GM19397 (cell line): Measurements from ENCODE around the gene IL23R.
"Not testable (repeated sequence)": the region's sequence is repeated elsewhere in the genome, so short reads cannot be mapped to it uniquely, and the experiment has no call there.

Source experiments
- ATAC-seq: cut with Tn5 transposase; IDR thresholded peaks from one replicate; pipeline ENCODE4 v1.9.1; 2021; ENCODE audit warnings: mild to moderate bottlenecking, moderate library complexity; ENCODE audit not compliant: unreplicated experiment

The IL23R gene

DNA sequence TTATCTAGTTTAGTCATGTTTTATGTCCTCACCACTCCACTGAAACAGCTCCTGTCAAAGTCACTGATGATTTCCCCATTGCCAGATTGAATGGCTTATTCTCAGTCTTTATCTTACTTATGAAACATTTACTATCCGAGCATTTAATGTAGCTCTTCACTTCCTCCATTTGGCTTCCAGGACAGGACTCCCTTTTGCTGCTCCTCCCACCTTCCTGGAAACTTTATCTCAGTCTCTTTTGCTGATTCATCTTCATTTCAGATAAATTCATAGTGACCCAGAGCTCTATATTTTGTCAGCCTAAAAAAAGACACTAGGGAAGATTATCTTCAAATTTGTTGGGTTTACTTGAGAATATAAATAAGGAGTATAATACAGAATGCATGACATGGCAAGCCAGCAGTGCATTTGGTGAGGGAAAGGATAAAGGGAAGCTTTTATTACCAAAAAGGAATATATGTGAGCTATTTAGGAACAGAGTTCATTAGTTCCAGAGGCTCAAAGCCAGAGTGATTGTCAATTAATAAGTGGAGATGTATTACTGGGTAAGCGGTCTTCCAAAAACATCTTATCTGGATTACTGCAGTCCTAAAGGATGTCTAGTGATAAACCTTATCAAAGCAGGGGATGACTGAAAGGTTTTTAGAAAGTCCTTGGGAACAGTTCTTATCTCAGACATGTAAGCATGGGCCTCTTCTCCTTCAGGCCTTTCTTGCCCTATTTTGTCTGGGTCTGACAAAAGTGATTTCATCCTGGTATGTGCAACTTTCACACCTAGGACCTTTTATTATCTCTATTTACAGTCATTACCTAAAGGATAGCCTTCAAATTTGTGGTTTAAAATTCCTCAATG, 25.6 kb downstream of the IL23R start:
- no peak for ATAC-seq

DNA sequence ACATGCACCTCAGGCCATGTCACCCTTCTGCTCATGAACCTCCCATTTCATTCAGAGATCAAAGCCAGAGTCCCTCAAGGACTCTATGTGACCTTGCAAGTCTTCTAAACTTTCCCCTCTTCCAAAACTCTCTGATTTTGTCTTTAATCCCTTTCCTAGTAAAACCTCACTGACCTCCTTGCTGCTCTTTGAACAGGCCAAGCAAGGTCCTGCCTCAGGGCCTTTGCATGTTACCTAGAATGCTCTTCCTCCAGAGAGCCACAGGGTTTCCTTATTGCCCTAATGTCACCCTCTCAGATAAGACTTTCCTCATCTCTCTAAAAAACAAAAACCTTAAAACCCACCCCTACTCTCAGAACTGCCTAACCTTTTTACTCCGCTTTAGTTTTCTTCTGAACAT, 26.6 kb downstream of the IL23R start:
- no peak for ATAC-seq

- ATAC-seq, result no peak
Measured at GRCh38 chr1:67193704-67194103, 27.4 kb downstream of the IL23R start.

DNA sequence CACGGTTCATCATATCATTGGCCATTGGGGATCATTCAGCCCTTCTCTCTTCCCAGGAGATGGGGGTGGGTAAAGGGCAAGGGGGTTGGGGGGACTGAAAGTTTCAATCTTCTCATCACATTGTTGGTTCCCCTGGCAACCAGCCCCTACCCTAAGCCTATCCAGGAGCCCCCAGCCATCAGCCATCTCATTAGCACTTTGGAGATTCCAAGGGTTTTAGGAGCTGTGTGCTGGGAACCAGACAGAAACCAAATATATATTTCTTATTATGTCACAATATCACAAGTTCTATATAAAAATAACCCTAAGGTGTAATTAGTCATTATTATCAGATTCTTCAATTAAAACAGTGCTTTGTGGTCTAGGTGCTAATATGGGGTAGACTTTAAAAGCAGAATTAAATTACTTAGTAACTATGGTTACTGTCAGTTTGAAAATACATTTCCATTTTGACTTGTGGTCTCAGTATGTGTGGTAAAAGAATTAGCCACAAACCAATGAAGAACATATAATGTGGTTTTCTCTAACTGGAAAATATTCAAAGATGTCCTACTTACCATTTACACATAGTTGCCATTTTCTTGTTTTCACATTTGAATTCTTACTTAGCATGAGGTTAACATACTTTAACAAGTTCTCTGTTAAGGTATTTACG, 28.1 kb downstream of the IL23R start:
- peak; percentile 59 for ATAC-seq

- ATAC-seq, result no peak
Measured at GRCh38 chr1:67200755-67201154, 34.5 kb downstream of the IL23R start.

GRCh38 chr1:67201891-67202290, 35.6 kb downstream of the IL23R start:
- ATAC-seq, result no peak

- ATAC-seq, result no peak
Measured at GRCh38 chr1:67204298-67204980, 38.2 kb downstream of the IL23R start.

DNA sequence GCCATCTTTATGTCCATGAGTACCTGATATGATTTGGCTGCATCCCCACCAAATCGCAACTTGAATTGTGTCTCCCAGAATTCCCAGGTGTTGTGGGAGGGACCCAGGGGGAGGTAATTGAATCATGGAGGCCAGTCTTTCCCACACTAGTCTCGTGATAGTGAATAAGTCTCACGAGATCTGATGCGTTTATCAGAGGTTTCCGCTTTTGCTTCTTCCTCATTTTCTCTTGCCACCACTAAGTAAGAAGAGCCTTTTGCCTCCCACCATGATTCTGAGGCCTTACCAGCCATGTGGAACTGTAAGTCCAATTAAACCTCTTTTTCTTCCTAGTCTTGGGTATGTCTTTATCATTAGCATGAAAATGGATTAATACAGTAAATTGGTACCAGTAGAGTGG, 41.1 kb downstream of the IL23R start:
- not testable (repeated sequence) for ATAC-seq

- no peak for ATAC-seq
Measured at GRCh38 chr1:67208217-67208616, 42.0 kb downstream of the IL23R start.

DNA sequence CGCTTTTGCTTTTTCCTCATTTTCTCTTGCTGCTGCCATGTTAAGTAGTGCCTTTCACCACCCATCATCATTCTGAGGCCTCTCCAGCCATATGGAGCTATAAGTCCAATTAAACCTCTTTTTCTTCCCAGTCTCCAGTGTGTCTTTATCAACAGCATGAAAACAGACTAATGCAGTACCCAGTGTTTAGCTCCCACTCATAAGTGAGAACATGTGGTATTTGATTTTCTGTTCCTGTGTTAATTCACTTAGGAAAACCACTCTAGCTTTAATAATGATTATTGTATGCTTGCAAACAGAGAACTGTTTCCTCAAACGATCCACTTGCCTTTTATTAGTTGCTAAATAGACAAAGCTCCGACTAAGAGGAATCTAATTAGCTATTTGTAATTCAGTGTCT, 43.3 kb downstream of the IL23R start:
- ATAC-seq, result no peak

DNA sequence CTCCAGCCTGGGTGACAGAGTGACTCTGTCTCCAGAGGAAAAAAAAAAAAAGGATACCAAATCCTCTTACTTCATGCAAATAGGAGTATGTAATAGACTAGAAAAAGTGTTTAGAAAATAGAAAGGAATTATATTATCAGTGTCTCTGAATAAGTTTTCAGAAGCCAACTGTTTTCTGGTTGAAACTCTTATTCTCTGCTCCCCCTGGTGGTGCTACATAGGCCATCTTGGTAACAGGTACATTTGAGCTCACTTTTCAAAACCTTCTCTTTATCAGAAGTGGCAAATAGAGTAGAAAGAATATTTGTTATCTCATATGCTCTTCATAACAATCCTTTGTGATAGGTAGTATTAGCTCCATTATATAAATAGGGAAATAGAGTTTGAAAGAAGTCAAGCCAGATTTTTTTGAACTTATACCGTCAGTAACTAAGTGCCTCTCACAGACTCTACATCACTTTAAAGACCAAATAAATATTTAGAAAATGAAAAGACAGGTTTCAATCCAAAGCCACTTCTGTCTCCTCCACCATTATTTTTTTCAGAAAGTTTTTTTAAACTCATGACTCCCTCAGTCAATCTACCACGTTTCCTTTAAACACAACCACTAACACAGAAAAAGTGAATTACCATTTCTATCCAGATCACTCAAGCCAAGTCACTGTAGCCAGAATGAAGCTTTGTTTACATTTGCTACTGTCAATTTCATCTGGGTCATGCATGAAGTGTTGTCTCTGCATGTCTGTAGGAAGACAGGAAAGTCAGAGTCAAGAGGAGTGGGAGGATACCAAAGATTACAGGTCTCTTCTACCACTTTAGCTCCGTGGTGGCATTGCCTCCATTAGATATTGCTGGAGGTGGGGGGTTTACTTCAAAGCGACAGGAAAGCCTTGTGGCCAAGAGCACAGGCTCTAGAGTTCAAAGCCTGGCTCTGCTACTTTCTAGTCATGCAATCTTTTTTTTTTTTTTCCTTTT, 45.6 kb downstream of the IL23R start:
- no peak for ATAC-seq

- no peak for ATAC-seq
Measured at GRCh38 chr1:67213164-67213563, 46.9 kb downstream of the IL23R start.

DNA sequence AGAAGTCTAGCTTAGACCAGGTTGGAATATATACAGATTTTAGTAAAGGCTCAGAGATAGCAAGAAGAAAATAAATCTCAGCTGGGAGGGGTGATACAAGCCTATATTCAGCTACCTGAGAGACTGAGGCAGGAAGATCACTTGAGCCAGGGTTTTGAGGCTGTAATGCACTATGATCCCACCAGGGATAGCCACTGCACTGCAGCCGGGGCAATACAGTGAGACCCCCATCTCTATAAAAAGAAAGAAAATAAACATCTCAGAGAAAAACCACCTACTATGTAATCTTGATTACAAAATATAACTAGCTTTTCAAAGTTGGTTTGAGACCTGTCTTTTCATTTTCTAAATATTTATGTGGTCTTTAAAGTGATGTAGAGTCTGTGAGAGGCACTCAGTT, 47.7 kb downstream of the IL23R start:
- no peak for ATAC-seq

DNA sequence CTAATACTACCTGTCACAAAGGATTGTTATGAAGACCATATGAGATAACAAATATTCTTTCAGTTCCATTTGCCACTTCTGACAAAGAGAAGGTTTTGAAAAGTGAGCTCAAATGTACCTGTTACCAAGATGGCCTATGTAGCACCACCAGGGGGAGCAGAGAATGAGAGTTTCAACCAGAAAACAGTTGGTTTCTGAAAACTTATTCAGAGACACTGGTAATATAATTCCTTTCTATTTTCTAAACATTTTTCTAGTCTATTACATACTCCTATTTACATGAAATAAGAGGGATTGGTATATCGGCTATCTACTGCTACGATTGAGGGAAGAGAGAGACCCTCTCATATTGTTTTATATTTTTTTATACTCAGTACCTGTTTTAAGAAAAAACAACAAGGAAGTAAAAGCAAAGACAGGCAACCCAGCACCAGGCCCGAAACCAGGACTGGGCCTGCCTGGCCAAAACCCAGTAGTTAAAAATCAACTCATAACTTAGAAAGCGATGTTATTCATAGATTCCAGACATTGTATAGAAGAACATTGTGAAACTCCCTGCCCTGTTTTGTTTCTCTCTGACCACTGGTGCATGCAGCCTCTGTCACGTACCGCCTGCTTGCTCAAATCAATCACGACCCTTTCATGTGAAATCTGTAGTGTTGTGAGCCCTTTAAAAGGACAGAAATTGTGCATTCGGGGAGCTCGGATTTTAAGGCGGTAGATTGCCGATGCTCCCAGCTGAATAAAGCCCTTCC, 48.3 kb downstream of the IL23R start:
- ATAC-seq, result peak; percentile 82

DNA sequence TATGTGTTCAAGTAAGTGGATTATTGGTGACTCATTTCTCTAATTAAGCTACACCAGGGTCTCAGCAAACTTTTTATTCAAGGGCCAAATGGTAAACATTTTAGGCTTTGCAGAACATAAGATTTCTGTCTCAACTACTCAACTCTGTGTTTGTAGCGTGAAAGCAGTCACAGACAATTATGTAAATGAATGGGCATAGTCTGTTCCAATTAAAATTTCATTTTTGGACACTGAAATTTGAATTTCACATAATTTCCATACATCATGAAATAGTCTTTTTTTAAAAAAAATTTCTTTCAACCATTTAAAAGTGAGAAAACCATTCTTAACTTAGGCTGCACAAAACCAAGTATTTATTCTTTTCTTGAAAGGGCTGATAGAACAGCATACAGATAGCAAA, 50.1 kb downstream of the IL23R start:
- no peak for ATAC-seq

DNA sequence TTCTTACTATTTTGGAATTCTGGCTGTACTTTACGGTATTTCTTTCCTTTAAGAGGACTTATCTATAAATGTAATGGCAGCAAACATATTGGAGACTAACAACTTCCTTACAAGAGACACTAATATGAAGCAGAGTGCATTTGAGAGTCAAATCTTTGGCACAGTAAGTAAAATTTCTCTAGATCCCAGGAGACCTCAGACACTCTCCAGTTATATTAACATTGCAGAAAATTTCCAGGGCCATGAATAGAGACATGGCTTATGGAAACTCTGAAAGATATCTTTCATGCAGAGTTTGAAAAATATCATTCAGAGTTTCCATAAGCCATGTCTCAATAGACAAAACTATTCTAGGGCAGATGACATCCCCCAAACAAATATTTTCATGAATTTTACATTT, 51.2 kb downstream of the IL23R start:
- no peak for ATAC-seq

DNA sequence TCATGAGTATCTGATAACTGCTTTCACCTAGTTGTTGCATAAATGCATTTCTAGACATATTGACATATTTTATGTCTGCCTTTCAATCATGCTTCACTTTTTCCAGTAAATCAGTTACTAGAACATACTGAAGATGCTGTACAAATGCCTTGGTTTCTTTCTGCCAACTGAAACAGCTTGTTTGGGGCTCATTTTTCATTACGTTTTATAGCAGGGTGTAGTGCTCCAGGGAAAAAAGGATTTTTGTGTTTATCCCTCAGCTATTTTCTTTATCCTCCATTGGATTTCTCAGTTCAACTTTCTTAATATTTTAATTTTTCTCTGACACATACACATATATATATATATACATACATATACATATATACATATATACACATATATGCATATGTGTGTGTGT, 51.7 kb downstream of the IL23R start:
- no peak for ATAC-seq

- ATAC-seq, result no peak
Measured at GRCh38 chr1:67224856-67225255, 58.6 kb downstream of the IL23R start.

GRCh38 chr1:67226688-67227087, 60.4 kb downstream of the IL23R start:
- ATAC-seq, result no peak

DNA sequence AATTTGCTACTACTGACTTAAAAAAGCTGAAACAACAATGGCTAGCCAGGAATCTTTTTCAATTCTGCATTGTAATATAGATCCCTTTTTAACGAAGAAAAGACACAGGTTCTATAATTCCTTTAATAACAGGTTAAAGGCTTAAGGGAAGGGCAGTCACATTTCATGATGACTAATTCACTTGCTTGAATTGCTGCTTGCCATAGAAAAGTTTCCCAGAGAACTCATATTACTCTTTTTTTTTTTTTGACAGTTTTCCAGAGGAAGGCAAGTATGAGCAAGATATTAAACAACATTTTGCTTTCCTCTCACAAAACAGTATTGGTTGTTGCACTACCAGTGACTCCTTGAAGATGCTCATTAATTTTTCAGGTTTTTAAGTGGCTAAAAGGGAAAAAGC, 60.9 kb downstream of the IL23R start:
- no peak for ATAC-seq
